Epithelial cell of alveolus of lung (primary cell): Measurements from ENCODE around the gene NKX6-2. TPM values are rescaled to one million over a fixed set of nuclear protein-coding genes. Genes with fewer than 3 reads are reported as not detected.

Source experiments
- total RNA-seq: library from RNA; depleted of rRNA; stranded (reverse); fragments of >200 nt; gene quantifications from 2 replicates; pipeline ENCODE4 v1.2.1, GENCODE V29; 2015

Gene NKX6-2
- total RNA-seq = not detected in 2 replicates

DNA sequence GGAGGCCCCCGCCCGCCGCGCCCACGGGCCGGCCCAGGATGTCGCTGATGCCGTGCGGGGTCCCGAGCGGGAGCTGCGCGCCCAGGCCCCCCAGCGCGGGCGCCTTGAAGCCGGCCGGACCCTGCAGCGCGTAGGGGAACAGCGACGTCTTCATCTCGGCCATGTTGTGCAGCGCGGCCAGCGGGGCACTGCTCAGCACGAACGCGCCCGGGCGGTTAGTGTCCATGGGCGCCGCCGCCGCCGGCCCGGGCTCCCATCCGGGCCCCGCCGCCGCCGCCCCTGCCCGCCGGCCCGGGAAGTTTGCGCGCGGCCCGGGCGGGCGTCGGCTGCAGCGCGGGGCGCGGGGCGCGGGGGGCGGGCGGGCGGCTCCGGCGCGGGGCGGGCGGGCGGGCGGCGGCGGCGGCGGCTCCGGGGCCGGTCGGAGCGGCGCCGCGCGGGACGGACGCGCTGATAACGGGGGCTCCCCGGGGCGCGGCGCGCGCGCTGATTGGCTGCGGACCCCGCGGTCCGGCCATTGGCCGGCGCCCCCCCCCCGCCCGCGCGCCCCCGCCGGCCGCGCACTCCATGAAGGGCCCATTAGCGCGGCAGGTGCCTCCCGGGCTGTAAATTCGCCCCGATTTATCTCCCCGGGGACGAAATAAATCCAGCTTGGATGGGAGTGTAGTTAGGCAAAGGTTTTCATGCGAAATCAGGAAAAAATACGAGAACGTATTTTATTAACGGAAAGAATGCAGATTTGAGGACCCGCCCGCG is at the start of gene NKX6-2:
TSS of gene NKX6-2 (minus strand) at position 425 of the 753 bp plus-strand sequence. CDS start at position 226, 199 bp downstream.

Other genes starting within 250 kb of the NKX6-2 start
- gene INPP5A, start 248.4 kb downstream of the NKX6-2 start, total RNA-seq = 16.3 and 27.4 TPM in 2 replicates
- 0.80 and 4.1 TPM in 2 replicates for gene CFAP46, start 156.4 kb upstream of the NKX6-2 start, total RNA-seq